C4-2B (cell line): ENCODE results near the gene KRTAP10-3.

Source experiments
- H3K27ac ChIP-seq: fragments of 450-650 bp; 2 replicates; pipeline ENCODE4 v1.5.1; 2017
- ZFX ChIP-seq: fragments of 450-650 bp; IDR thresholded peaks from 2 replicates; pipeline ENCODE4 v1.6.1; 2017
- TF ChIP-seq, protein P1 (sequence below): fragments of 450-650 bp; conservative IDR thresholded peaks from 2 replicates; pipeline ENCODE4 v1.5.1; 2017; ENCODE audit warnings: mild to moderate bottlenecking

Gene KRTAP10-3

DNA sequence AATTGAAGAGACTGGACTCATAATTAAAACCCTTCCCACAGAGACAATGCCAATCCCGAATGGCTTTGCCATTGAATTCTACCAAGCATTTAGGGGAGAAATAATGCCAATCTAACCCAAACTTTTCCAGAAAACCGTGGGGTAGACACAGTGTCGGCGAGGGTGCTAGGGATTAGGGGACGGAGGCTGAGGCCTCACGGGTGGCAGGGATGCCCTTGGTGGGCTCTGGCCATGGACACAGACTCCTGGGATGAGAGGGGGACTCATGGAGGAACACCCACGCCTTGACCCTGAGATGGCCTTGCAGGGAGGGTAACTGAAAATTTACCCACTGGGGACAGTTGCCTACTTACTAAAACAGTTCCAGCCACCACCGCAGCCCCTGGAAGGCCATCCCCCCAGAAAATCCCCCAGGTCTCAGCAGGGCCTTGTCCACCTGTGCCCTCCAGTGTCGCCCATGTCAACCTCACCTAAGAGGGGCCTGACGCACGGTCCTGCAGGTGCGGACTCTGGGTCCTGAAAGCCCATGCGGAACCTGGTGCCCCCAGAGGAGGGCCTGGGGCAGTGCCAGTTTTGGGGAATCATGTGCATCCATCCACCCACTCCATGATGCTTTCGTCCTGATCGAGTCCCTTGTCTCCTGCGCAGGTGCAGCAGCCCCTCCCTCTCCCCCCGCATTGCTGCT, 19.9 kb upstream of the KRTAP10-3 start:
- TF ChIP-seq, protein P1, sequence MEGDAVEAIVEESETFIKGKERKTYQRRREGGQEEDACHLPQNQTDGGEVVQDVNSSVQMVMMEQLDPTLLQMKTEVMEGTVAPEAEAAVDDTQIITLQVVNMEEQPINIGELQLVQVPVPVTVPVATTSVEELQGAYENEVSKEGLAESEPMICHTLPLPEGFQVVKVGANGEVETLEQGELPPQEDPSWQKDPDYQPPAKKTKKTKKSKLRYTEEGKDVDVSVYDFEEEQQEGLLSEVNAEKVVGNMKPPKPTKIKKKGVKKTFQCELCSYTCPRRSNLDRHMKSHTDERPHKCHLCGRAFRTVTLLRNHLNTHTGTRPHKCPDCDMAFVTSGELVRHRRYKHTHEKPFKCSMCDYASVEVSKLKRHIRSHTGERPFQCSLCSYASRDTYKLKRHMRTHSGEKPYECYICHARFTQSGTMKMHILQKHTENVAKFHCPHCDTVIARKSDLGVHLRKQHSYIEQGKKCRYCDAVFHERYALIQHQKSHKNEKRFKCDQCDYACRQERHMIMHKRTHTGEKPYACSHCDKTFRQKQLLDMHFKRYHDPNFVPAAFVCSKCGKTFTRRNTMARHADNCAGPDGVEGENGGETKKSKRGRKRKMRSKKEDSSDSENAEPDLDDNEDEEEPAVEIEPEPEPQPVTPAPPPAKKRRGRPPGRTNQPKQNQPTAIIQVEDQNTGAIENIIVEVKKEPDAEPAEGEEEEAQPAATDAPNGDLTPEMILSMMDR = no peak
- TF ChIP-seq ZFX = no peak
- H3K27ac ChIP-seq = no peak overlapping the region

DNA sequence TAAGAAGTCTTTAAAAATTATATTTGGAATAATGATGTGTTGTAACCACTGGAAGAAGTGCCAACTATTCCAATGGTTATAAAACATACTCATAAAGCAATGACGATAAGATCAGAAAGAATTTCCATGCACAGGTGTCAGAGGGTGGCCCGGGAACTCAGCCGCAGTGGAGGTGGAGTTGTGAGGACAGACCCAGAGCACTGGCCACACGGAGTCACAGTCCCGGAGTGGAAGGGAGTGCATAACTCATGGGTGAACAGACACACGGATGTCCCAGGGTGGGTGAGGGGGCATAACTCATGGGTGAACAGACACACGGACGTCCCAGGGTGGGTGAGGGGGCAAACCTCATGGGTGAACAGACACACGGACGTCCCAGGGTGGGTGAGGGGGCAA, 17.4 kb upstream of the KRTAP10-3 start:
- TF ChIP-seq ZFX = no peak
- no peak overlapping the region for H3K27ac ChIP-seq

DNA sequence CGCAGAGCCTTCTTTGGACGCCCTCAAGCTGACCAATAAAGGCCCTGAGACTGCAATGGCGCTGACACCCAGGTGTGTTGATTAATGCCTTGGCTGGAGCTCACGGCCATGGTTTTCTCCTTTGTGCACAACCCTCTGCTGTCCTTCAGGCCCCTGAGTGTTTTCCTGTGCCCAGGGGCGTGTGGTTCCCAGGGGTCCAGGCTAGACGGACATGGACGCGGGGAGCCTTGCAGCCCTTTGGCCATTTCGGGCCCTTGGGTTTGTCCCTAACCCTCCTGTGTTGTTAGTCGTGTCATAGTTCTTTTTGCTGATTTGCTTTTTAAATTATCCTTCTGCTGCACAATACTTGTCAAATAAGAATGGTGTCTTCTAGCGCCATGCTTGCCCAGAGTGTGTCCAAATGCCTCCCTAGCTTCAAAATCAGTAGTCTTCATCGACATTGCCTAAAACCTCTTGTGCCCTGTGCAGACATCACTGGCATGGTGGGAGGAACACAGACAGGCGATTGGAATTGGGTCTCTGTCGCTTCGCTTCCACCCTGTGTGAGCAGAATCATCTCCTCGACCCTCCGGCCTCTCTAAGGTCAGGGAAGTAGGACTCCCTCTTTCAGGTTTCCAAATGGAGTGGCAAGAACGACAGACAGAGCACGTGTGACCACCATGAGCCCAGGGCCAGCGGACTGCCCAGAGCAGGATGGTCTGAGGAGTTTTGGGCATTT, 16.9 kb upstream of the KRTAP10-3 start:
- TF ChIP-seq, protein P1 = no peak
- TF ChIP-seq ZFX = no peak
- no peak overlapping the region for H3K27ac ChIP-seq

DNA sequence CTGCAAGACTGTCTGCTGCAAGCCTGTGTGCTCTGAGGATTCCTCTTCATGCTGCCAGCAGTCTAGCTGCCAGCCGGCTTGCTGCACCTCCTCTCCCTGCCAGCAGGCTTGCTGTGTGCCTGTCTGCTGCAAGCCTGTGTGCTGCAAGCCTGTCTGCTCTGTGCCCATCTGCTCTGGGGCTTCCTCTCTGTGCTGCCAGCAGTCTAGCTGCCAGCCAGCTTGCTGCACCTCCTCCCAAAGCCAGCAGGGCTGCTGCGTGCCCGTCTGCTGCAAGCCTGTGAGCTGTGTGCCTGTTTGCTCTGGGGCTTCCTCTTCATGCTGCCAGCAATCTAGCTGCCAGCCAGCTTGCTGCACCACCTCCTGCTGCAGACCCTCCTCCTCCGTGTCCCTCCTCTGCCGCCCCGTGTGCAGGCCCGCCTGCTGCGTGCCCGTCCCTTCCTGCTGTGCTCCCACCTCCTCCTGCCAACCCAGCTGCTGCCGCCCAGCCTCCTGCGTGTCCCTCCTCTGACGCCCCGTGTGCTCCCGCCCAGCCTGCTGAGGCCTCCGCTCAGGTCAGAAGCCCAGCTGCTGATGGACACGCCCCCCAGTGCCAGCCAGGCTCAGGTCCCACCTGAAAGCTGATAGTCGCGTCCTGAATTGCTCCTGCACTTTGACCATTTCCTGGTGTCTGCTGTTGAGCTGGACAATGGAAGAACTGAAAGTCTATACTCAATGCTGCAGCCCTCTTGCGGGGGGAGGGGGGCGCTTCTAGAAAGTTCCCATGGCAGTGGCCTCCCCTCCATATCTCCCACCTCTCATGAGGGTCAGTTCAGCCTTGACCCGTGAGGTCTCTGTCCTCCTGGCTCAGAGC, 16.1 kb upstream of the KRTAP10-3 start:
- TF ChIP-seq, protein P1 = no peak; the same call in 1 of the 2 replicates
- TF ChIP-seq ZFX = no peak
- peak overlapping the region; percentile 31; the same call in 1 of the 2 replicates for H3K27ac ChIP-seq

DNA sequence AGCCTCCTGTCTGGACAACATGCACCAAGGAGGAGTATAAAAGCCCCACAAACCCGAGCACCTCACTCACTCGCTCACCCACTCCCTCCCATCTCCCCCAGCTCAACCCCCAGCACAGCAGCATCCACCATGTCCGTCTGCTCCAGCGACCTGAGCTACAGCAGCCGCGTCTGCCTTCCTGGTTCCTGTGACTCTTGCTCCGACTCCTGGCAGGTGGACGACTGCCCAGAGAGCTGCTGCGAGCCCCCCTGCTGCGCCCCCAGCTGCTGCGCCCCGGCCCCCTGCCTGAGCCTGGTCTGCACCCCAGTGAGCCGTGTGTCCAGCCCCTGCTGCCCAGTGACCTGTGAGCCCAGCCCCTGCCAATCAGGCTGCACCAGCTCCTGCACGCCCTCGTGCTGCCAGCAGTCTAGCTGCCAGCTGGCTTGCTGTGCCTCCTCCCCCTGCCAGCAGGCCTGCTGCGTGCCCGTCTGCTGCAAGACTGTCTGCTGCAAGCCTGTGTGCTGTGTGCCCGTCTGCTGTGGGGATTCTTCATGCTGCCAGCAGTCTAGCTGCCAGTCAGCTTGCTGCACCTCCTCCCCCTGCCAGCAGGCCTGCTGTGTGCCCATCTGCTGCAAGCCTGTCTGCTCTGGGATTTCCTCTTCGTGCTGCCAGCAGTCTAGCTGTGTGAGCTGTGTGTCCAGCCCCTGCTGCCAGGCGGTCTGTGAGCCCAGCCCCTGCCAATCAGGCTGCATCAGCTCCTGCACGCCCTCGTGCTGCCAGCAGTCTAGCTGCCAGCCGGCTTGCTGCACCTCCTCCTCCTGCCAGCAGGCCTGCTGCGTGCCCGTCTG, 15.2 kb upstream of the KRTAP10-3 start, which contains the start of gene KRTAP10-4:
Gene KRTAP10-4 (plus strand): TSS at position 100 of the 827 bp plus-strand sequence. CDS start 30 bp downstream, at position 130.
- peak within 1 kb of the TSS; percentile 31; the same call in 1 of the 2 replicates for H3K27ac ChIP-seq

DNA sequence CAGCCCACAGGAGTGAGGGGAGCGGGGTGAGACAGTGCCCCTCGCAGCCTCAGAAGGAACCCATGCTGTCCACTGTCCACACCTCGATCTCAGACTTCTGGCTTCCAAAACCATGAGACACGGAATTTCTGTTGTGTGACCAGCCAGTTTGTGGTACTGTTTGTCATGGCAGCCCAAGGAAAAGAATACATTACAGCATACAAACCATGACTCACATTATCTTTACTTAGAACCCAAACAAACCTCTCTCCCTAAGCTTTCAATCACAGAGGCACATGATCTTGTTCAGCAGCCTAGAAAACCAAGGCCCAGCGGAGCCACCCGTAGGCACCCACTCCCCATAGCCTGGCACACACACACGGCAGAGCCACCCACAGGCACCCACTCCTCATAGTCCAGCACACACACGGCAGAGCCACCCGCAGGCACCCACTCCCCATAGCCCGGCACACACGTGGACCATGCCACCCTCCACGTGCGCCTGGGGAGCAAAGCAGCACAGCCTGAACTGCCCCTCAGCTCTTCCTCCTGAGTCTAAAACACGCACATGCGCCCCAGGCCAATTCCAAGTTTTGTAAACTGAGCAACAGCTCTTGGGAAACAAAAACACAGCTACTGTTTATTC, 14.5 kb upstream of the KRTAP10-3 start:
- no peak overlapping the region for H3K27ac ChIP-seq
- TF ChIP-seq ZFX = no peak
- TF ChIP-seq, protein P1 = no peak

DNA sequence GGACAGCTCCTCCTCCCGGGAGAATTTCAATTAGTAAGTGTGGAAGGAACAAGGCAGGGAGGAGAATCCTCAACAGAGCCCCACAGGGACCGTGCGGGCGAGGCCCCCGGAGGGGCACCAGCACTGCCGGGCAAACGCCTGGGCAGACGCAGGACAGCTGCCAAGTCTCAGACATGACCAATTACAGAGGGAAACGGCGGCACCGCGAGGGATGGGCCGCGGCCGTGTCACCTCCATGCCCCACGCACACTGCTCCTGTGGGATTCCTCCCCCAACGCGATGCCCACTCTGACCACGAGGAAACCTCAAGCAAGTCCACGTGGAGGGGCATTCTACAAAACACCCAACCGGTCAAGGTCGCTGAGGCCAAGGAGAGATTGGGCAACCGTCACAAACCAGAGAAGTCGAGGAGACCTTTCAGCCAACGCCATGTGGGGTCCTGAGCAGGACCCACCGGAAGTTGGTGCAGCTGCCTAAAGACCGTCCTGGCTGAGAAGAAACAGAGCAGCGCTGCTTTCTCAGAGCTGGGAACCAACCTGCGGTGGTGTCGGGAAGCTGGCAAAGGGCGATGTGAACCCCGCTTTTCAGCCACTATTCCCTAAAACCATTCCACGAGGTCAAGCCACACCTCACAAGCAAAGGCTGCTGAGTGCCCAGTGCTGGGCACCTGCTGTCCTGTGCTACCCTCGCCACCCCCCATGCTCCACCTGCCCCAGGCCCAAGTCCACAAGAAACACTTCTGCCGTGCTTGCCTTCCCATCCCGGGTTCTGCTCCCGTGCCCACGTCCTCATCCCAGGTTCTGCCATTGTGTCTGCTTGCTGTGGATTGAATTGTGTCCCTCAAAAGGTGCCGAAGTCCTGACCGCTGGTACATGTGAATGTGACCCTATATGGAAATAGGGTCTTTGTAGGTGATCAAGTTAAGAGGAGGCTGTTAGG, 13.5 kb upstream of the KRTAP10-3 start:
- no peak overlapping the region for H3K27ac ChIP-seq
- TF ChIP-seq, protein P1 = no peak
- TF ChIP-seq ZFX = no peak
